ENCODE measurements around the gene C2CD4D.
"Not testable (repeated sequence)": the region's sequence is repeated elsewhere in the genome, so short reads cannot be mapped to it uniquely, and the experiment has no call there.

GRCh38 chr1:151884445-151884844 lies 44.8 kb upstream of the C2CD4D start:
- TF ChIP-seq, protein P1, sequence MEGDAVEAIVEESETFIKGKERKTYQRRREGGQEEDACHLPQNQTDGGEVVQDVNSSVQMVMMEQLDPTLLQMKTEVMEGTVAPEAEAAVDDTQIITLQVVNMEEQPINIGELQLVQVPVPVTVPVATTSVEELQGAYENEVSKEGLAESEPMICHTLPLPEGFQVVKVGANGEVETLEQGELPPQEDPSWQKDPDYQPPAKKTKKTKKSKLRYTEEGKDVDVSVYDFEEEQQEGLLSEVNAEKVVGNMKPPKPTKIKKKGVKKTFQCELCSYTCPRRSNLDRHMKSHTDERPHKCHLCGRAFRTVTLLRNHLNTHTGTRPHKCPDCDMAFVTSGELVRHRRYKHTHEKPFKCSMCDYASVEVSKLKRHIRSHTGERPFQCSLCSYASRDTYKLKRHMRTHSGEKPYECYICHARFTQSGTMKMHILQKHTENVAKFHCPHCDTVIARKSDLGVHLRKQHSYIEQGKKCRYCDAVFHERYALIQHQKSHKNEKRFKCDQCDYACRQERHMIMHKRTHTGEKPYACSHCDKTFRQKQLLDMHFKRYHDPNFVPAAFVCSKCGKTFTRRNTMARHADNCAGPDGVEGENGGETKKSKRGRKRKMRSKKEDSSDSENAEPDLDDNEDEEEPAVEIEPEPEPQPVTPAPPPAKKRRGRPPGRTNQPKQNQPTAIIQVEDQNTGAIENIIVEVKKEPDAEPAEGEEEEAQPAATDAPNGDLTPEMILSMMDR (IDR thresholded peaks at IDR 0.05) = not testable (repeated sequence)
- not testable (repeated sequence) for TF ChIP-seq POLR2A (IDR thresholded peaks at IDR 0.05)
